ENCODE results near the gene D2HGDH. TPM values are rescaled to one million over a fixed set of nuclear protein-coding genes. Genes with fewer than 3 reads are reported as not detected.

D2HGDH gene
- total and polyA plus RNA-seq, 2 of the 8 experiments (the other 6 are each of a cell fraction or from before 2014, with no cell fraction given): 3.4 to 8.1 TPM

DNA sequence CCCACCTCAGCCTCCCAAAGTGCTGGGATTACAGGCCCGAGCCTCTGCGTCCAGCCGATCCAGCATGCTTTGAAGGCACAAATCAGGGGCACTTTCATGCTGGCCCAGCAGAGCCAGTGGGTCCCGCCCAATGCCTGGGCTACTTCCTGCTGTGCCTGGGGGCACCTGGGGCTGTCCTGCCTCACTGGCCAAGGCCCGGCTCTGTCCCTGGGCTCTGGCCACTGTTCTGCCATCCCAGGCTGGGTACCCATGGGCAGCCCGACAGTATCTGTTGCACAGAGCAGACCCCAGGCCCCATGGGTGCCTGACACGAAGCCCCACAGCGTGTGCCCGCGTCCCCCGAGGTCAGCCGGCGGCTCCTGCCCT lies 35.4 kb downstream of the D2HGDH start:
- H3K27me3 ChIP-seq (replicated peaks in 1 of 4; ENCODE audit: control insufficient read depth in 3 of 4, extremely low read depth in 1 of 4, insufficient read depth in 3 of 4, low read length in 3 of 4): no peaks in the 10 kb centered on the region
- H2AFZ ChIP-seq (ENCODE audit: low read length): no peak overlapping the region
- H4K5ac ChIP-seq (ENCODE audit: insufficient read length, low read depth, low read length): no peak overlapping the region
- no peak overlapping the region for H2BK20ac ChIP-seq (ENCODE audit: low read length)
- H2AK5ac ChIP-seq (ENCODE audit: low read depth, low read length): no peak overlapping the region
- H4K20me1 ChIP-seq (replicated peaks in 1 of 2; ENCODE audit: control insufficient read depth in 1 of 2, insufficient read depth in 2 of 2, low read length in 2 of 2): peaks cover 0 to 2% of the 10 kb centered on the region in 2 experiments
- DNase-seq (ENCODE audit: low read depth in 1 of 2, low spot score in 2 of 2) (peak in 1 of 2 experiments; percentile 44), FAIRE-seq (no peak)
- H3K4me2 ChIP-seq (ENCODE audit: insufficient read depth in 1 of 2, low read depth in 2 of 2, low read length in 2 of 2): no peak overlapping the region
- H2BK120ac ChIP-seq (replicated peaks; ENCODE audit: low read depth, low read length): no peak overlapping the region
- CTCF ChIA-PET (ENCODE audit: partially characterized antibody): no interaction called here
- H2BK15ac ChIP-seq (ENCODE audit: low read length): no peak overlapping the region
- H3K23me2 ChIP-seq (ENCODE audit: low read depth, low read length): no peaks in the 10 kb centered on the region
- no peaks in the 10 kb centered on the region for H3K79me2 ChIP-seq (ENCODE audit: control insufficient read depth in 1 of 2, insufficient read depth in 2 of 2, low read length in 2 of 2)
- H4K8ac ChIP-seq (ENCODE audit: extremely low read depth, insufficient read depth, low read length): peak overlapping the region; percentile 63; the same call in 1 of the 2 replicates
- H3K9me3 ChIP-seq (ENCODE audit: insufficient read depth in 2 of 2, low read depth in 1 of 2, low read length in 1 of 2): no peaks in the 10 kb centered on the region
- no peak overlapping the region for H2BK5ac ChIP-seq (ENCODE audit: low read depth, low read length)
- H3K14ac ChIP-seq (ENCODE audit: insufficient read length): no peak overlapping the region
- 86% methylated on average over 13 of the region's 13 CpGs; no CpG with 5 or more reads in 1 of the 2 experiments for WGBS, 2 experiments (ENCODE audit: extremely low coverage in 1 of 2, insufficient coverage in 1 of 2, insufficient read length in 1 of 2, insufficient replicate concordance in 2 of 2, low coverage in 1 of 2, low lambda C conversion rate in 2 of 2, missing lambda C conversion rate in 1 of 2)
- H3K23ac ChIP-seq (ENCODE audit: insufficient read length): no peak overlapping the region
- no peak overlapping the region for H2BK12ac ChIP-seq (ENCODE audit: low read depth, low read length)
- peaks cover 0 to 10% (median 6%) of the 10 kb centered on the region in 4 experiments; a peak in 6 of 7 replicates for H3K4me1 ChIP-seq (replicated peaks in 1 of 4; ENCODE audit: control insufficient read depth in 3 of 4, insufficient read depth in 4 of 4, low read length in 3 of 4)
- no peak overlapping the region; the same call in 1 of the 2 replicates for H3K18ac ChIP-seq (ENCODE audit: extremely low read depth, low read length)
- H3K27ac ChIP-seq (ENCODE audit: low read depth, low read length): no peak overlapping the region
- TF ChIP-seq HDAC2 (IDR thresholded peaks at IDR 0.05; ENCODE audit: borderline replicate concordance in 1 of 2, low read depth in 2 of 2, low read length in 2 of 2) (no peak), SAP30 (IDR thresholded peaks at IDR 0.05; ENCODE audit: insufficient read depth, insufficient replicate concordance, low read length) (no peak), RAD21 (IDR thresholded peaks at IDR 0.05 in 1 of 2, conservative IDR thresholded peaks at IDR 0.05 in 1 of 2; ENCODE audit: low read depth in 2 of 2, low read length in 2 of 2) (no peak), MAFK (IDR thresholded peaks at IDR 0.05; ENCODE audit: low read depth, low read length) (no peak)
- no peak overlapping the region for H3K9ac ChIP-seq (replicated peaks in 1 of 4; ENCODE audit: extremely low read depth in 1 of 4, low read depth in 3 of 4, low read length in 3 of 4)
- no peak overlapping the region for H4K91ac ChIP-seq (replicated peaks; ENCODE audit: insufficient read length, low read length)
- no peaks in the 10 kb centered on the region for H3K36me3 ChIP-seq (ENCODE audit: control insufficient read depth in 2 of 4, insufficient read depth in 4 of 4, low read length in 3 of 4)
- no peak overlapping the region for H3K56ac ChIP-seq (replicated peaks; ENCODE audit: insufficient read length, low read depth, low read length)
- no peaks in the 10 kb centered on the region for H3K79me1 ChIP-seq (ENCODE audit: low read depth, low read length)
- H3K4ac ChIP-seq (replicated peaks; ENCODE audit: insufficient read length, low read depth, low read length): no peak overlapping the region
- POLR2A ChIA-PET (ENCODE audit: partially characterized antibody): no interaction called here
- no peak overlapping the region for H3K4me3 ChIP-seq (ENCODE audit: extremely low read depth in 1 of 4, insufficient read depth in 2 of 4, low read depth in 3 of 4, low read length in 4 of 4)
